Stimulated activated CD4-positive, alpha-beta T cell treated with anti-CD3 and anti-CD28 coated beads, Interleukin-12 subunit alpha, Interleukin-12 subunit beta, amount 100 ng/mL, for 4 hours (primary cell): Measurements from ENCODE around the gene CBL.
"Not testable (repeated sequence)": the region's sequence is repeated elsewhere in the genome, so short reads cannot be mapped to it uniquely, and the experiment has no call there.

Experiments used
- DNase-seq: peaks from one replicate; pipeline ENCODE4 v3.0.0-alpha.2; 2020

CBL gene

GRCh38 chr11:119185981-119186634, 20.0 kb upstream of the CBL start:
- no peak for DNase-seq

DNA sequence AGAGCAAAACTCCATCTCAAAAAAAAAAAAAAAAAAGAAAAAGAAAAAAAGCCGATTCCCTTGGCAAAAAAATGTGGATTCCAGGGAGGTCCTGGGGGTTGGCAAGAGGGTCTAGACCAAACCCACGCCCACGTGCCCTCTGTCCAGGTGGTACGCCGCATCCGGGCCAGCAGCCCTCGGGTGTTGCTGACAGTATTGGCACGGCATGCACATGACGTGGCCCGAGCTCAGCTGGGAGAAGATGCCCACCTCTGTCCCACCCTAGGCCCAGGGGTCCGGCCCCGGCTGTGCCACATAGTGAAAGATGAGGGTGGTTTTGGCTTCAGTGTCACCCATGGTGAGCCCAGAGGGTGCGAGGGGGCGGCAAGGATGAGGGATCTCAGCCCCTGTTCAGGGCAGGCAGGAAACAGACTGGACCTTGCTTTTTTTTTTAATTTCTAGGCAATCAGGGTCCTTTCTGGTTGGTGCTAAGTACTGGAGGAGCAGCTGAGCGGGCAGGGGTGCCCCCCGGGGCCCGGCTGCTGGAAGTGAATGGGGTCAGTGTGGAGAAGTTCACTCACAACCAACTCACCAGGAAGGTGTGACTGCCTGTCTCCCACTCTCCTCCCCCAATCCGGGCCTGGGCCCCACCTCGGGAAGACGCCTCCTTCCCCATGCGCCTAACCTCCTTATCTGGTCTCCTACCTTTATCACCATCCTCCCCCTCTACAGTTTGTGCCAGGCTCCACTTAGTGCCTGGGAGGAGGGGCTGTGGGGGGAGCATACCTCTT, 18.8 kb upstream of the CBL start:
- no peak for DNase-seq

DNA sequence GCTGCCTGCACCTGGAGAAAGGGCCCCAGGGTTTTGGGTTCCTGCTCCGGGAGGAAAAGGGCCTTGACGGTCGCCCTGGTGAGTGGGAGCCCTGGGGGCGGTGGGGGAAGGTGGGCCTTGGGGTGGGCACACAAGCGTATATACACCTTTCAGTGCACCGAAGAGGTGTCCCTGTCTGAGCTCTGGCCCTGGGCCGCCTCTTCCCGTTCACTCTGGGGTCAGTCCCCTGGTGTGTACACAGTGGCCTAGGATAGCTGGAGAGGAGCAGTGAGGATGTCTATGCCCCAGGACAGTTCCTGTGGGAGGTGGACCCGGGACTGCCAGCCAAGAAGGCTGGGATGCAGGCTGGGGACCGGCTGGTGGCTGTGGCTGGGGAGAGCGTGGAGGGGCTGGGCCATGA, 18.1 kb upstream of the CBL start:
- no peak for DNase-seq

DNA sequence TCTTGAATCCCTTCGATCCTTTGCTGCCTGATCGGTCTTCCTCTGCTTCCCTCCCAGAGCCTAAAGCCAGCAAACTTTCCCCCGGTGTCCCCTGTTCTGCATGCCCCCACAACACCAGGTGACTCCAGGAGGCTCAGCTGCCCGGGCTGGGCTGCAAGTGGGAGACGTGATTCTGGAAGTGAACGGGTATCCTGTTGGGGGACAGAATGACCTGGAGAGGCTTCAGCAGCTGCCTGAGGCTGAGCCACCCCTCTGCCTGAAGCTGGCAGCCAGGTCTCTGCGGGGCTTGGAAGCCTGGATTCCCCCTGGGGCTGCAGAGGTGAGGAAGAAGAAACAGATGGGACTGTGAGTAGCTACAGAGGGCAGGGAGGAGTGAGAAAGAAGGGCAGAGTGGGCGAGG, 17.3 kb upstream of the CBL start:
- DNase-seq = no peak

DNA sequence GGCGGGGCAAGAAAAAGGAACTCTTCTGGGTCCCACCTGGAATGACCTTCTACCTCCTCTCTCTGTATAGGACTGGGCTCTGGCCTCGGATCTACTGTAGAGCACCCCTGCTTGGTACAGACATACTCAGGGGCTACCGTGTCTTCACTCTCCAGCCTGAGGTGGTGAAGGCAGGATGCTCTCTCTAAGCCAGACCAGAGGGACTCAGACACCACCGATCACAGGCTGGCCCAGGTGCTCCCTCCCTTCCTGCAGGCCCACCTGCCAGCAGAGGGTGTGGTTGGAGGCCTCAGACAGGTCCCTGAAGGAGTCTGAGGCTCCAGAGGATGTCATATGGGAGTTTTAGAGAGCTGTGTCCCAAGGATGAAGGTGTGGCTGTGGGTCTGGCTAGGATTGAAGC, 16.7 kb upstream of the CBL start:
- DNase-seq = no peak

DNA sequence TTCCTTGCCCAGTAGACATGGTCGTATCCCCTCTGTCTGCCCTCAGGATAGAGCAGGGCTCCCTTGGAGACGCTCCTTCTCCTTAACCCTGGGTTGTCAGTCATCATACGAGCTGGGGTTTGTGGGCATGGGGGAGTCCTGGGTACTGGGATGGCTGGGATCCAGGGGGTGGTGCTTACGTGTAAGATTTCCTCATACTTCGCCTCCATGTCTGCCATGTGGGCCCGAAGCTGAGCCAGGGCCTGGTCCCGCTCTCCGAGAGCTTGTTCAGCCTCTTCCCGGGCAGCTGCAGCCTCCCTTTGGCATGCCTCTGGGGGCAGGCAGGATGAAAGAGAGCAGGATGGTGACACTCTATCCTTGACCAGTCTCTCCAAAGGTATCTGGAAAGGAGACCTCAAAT, 15.6 kb upstream of the CBL start:
- DNase-seq = no peak

- DNase-seq = not testable (repeated sequence)
Observed at GRCh38 chr11:119191265-119191664, 14.9 kb upstream of the CBL start.

DNA sequence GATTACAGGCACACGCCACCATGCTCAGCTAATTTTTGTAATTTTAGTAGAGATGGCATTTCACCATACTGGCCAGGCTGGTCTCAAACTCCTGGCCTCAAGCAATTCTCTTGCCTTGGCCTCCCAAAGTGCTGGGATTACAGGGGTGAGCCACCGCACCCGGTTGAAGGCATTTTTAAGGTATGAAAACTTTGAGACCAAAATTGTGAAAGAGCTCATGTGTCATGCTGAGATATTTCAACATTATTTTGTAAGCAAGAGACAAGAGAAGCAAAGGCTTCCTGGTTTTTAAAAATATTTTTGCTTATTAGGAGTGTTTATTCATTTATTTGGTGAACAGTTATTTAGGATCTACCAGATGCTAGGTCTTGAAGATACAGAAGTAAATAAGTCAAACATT, 14.0 kb upstream of the CBL start:
- DNase-seq = no peak

GRCh38 chr11:119193001-119193400, 13.1 kb upstream of the CBL start:
- no peak for DNase-seq

DNA sequence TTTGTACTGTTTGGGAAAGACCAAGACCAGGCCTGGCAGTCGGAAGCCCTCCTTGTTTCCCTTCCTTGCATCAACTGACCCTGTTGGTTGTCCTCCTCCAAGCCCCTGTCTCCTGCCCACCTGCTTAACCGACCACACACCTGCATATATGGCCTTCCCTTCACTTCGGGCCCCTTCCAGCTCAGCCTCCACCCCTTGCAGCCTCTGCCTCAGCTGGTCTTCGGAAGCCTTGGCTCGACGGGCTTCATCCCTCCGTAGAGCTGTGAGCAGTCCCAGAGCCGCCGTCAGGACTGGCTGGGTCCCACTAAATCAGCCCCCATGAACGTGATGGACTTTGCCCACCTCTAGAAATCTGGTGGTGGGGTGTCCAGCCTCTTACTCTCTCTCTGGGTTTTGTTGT, 12.5 kb upstream of the CBL start:
- no peak for DNase-seq

GRCh38 chr11:119194811-119195440, 11.2 kb upstream of the CBL start:
- DNase-seq = no peak

GRCh38 chr11:119195680-119196079, 10.5 kb upstream of the CBL start:
- no peak for DNase-seq

DNA sequence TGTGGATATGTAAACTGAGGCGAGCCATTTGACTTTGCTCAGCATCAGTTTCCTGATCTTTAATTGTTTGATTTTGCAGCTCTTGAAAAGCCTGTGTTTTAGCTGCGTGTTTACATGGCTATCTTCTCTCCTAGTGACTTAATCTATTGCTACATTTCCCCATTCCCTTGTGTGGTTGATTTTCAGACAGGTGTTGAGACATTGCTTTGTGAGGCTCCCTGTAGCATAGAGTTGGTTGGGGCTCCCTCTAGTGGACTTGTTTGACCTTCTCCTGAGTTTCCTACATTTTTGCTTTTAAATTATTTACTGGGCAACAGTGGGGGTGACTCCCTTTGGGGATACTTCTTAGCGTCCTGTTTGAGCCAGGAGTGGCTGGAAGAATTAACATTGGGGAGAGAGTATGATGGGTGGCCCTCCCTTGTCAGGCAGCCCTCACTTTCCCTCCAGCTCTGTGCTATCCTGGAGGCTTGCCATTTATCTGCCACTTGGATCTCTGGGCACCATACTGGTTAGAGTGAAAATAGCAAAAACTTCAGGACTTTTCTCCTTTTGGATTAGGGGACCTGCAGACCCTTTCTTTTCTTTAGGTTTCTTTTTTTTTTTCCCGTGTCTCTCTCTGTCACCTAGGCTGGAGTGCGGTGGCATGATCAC, 9.2 kb upstream of the CBL start:
- peak; percentile 36 for DNase-seq

DNA sequence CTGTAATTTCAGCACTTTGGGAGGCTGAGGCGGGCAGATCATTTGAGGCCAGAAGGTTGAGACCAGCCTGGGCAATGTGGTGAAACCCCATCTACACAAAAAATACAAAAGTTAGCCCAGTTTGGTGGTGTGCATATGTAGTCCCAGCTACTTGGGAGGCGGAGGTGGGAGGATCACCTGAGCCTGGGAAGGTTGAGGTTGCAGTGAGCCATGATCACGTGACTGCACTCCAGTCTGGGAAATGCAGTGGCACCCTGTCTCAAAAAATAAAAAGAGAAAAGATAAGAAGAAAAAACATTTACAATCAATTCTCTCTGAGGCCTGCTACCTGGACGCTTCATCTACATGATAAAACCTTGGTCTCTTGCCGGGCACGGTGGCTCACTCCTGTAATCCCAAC, 7.2 kb upstream of the CBL start:
- DNase-seq = no peak

DNA sequence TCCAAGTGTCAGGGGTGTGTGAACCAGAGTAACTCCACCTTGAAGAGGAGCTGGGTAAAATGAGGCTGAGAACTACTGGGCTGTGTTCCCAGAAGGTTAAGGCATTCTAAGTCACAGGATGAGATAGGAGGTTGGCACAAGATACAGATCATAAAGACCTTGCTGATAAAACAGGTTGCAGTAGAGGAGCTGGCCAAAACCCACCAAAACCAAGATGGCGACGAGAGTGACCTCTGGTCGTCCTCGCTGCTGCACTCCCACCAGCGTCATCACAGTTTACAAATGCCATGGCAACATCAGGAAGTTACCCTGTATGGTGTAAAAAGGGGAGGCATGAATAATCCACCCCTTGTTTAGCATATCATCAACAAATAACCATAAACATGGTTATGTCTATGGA, 4.9 kb upstream of the CBL start:
- DNase-seq = not testable (repeated sequence)

DNA sequence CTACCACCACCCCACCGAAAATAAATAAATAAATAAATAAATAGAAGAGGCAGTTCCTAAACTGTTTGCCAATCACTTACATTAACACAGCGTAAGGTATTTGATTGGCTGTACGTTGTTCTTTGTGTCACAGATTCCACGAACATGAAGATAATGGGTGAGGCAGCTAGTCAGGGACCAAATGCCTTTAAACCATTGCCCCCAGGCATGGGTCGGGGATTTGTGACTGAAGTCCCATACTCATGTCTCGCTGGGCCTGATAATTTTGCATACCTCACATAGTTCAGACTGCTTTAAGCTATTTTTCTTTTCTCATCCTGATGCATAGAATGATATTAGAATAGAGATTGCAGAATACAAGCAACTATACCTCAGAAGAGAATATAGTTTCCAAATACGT, 3.6 kb upstream of the CBL start:
- DNase-seq = no peak

- no peak for DNase-seq
Observed at GRCh38 chr11:119204066-119204465, 2.1 kb upstream of the CBL start.

DNA sequence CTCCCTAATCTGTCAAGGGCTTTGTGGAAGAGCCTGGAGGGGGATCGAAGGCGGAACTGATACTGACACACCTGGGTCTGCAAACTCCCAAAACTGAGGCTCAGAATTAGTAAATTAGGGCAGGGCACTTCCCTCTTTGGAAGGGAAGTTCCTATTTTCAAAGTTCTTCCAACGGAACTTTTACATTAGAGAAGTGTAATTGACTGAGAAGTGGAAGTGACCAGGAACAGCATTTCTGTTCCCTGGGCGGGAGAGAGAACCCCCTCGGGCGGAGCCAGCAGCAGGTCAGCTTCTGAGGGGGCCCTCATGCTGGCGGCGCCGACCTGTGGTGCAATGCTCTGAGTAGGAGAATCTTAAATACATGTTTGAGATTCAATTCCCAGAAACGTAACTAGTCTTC, 1.1 kb upstream of the CBL start:
- no peak for DNase-seq

DNA sequence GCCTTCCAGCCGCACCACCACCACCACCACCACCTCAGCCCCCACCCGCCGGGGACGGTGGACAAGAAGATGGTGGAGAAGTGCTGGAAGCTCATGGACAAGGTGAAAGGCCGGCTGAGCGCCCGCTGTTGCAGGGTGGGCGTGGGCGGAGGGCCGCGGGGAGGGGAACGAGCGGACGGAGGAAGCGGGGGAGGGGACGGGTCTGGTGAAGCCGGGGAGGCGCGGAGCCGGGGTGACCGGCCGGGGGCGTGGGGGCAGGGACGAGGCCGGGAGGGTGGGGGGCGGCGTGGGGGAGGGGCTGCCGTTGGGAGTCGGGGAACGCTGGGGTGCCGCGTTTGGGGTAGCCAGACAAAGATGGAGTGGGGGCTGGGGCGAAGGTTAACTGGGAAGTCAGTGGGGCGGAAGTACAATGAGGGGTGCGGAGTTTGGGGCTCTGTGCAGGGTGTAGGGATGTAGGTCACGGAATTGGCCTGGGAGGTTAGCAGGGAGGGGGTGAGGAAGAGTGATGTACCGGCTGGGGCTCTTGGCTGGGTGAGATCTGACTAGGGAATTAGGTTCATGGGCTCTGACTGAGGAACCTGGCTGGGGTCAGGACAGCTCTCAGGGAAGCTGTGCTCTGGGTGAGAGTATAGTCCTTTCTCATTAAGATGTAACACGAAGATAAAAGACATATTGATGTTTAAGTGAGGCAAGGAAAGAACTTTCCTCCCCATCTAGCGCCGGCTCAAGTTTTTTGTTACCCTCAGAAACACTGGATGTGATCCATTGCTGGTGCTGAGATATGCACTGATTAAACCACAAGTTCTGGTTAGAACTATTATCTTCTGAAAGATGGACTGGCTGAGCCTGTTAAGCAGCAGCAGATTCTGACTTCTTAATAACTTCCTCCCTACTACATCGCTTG, 624 bp downstream of the CBL start:
- DNase-seq = peak; percentile 56

DNA sequence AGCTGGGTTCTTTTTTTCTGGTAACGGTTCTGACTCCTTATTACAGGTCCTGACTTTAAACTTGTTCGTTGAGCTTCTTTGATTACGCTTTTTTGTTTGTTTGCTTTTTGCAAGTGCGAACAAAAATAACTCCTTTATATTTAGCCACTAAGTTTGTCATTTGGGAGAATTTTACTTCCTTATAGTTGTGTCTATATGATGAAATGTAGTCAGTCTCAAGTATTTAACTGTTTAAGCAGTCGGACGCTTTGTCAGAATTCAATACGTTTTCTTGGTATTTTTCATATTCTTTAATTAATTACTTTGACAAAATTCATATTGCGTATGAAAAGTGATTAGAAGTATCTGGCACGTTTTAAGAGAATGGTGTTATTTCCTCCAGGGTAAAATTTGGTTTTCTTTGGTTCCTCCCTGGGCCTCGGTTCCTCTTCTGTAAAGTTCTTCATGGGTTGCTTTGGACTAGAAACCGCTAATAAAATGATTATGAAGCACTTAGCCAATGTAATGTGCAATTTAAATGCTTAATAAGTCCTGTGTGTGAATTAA, 1.3 kb downstream of the CBL start:
- no peak for DNase-seq

DNA sequence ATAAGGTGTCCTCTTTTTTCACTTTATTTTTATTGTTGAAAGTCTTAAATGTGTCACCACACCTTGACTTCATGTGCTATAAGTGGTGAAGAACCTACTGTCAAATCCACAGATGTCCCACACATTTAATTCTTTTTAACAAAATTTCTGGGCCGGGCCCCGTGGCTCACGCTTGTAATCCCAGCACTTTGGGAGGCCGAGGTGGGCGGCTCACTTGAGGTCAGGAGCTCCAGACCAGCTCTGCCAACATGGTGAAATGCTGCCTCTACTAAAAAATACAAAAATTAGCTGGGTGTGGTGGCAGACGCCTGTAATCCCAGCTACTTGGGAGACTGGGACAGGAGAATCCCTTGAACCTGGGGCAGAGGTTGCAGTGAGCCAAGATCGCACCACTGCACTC, 3.0 kb downstream of the CBL start:
- no peak for DNase-seq

- no peak for DNase-seq
Observed at GRCh38 chr11:119210050-119210449, 3.9 kb downstream of the CBL start.
